PC-9 (cell line): ENCODE results near the gene KLC3.
"Not testable (repeated sequence)": the region's sequence is repeated elsewhere in the genome, so short reads cannot be mapped to it uniquely, and the experiment has no call there.

Source experiments
- EZH2 ChIP-seq: fragments of 200-600 bp; sonication (generic); IDR thresholded peaks from 2 replicates; pipeline ENCODE4 v1.8.0; 2017; ENCODE audit warnings: antibody characterized with exemption, low read depth
- TF ChIP-seq, protein P1 (sequence below): fragments of 200-600 bp; sonication (generic); conservative IDR thresholded peaks from 2 replicates; pipeline ENCODE4 v1.6.1; 2017; ENCODE audit warnings: mixed run types, antibody characterized with exemption, mild to moderate bottlenecking, moderate library complexity

DNA sequence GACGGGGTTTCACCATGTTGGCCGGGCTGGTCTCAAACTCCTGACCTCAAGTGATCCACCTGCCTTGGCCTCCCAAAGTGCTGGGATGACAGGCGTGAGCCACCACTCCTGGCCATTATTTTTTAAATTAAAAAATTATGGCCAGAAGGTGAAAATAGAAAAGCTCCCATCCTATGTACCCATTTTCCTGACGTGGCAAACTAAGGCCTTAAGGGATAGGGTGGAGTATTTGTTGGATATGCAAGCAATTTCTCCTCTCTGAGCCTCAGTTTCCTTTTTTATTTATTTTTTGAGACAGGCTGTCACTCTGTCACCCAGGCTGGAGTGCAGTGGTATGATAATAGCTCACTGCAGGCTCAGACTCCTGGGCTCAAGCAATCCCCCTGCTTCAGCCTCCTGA is 5.7 kb upstream of the KLC3 start:
- TF ChIP-seq, protein P1, sequence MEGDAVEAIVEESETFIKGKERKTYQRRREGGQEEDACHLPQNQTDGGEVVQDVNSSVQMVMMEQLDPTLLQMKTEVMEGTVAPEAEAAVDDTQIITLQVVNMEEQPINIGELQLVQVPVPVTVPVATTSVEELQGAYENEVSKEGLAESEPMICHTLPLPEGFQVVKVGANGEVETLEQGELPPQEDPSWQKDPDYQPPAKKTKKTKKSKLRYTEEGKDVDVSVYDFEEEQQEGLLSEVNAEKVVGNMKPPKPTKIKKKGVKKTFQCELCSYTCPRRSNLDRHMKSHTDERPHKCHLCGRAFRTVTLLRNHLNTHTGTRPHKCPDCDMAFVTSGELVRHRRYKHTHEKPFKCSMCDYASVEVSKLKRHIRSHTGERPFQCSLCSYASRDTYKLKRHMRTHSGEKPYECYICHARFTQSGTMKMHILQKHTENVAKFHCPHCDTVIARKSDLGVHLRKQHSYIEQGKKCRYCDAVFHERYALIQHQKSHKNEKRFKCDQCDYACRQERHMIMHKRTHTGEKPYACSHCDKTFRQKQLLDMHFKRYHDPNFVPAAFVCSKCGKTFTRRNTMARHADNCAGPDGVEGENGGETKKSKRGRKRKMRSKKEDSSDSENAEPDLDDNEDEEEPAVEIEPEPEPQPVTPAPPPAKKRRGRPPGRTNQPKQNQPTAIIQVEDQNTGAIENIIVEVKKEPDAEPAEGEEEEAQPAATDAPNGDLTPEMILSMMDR = not testable (repeated sequence)
- TF ChIP-seq EZH2 = not testable (repeated sequence)
